ENCODE measurements around the gene CCDC102A.

The CCDC102A gene

DNA sequence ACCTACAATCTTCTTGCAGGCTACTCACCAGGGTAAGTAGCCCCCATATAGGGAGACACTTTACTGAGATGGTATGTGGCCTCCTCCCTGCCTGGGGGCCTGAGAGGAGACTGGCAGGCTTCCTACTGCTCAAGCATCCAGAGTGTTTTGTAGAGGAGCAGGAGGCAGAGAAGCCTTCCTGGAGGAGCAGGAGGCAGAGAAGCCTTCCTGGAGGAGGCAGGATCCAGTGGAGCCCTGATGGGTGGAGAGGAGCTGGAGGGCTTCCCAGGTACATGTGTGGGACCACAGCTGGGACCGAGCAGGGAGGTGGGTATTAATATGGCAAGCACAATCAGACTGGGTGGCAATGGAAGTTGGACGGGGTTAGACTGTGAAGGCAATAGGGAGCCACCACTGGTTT is 4.0 kb upstream of the CCDC102A start:
- no peak overlapping the region for H3K4me3 ChIP-seq (ENCODE audit: low read length)

GRCh38 chr16:57539072-57539796 is 2.9 kb upstream of the CCDC102A start:
- DNase-seq (ENCODE audit: low read depth, low spot score) = no peak

More for the DNA sequence above, 4.0 kb upstream of the CCDC102A start:
- no peak for DNase-seq (ENCODE audit: low read depth, low spot score)

DNA sequence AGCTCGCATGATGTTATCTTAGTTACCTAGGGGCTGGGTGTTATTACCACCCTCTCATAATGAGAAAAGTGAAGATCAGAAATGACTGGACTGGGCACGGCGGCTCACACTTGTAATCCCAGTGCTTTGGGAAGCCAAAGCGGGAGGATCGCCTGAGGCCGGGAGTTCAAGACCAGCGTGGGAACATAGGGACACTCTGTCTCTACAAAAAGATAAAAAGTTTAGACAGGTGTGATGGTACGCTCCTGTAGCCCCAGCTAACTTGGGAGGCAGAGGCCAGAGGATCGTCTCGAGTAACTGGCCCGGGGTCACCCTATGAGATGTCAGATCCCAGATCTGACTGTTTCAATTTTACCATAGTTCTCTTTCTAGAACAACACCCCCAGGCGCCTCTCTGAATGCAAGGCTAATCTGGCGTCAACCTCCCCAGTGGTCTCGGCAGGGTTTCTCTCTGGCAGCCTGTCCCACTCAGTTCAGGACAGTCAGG is 1.9 kb upstream of the CCDC102A start:
- no peak for DNase-seq (ENCODE audit: low read depth, low spot score)
- no peak overlapping the region for H3K4me3 ChIP-seq (ENCODE audit: low read length)

More at GRCh38 chr16:57539072-57539796, 2.9 kb upstream of the CCDC102A start:
- no peak overlapping the region for H3K4me3 ChIP-seq (ENCODE audit: low read length)

GRCh38 chr16:57537581-57538234 is 1.3 kb upstream of the CCDC102A start:
- H3K4me3 ChIP-seq (ENCODE audit: low read length) = no peak overlapping the region
- no peak for DNase-seq (ENCODE audit: low read depth, low spot score)

- peak overlapping the region; percentile 66 for H3K4me3 ChIP-seq (ENCODE audit: low read length)
- DNase-seq (ENCODE audit: low read depth, low spot score) = no peak
These were observed 779 bp upstream of the CCDC102A start for GRCh38 chr16:57537194-57537505.

- peak; percentile 80 for DNase-seq (ENCODE audit: low read depth, low spot score)
- peak overlapping the region; percentile 66 for H3K4me3 ChIP-seq (ENCODE audit: low read length)
These were observed 578 bp downstream of the CCDC102A start for GRCh38 chr16:57535680-57536305.

GRCh38 chr16:57534881-57535658 is 1.3 kb downstream of the CCDC102A start:
- DNase-seq (ENCODE audit: low read depth, low spot score) = no peak

DNA sequence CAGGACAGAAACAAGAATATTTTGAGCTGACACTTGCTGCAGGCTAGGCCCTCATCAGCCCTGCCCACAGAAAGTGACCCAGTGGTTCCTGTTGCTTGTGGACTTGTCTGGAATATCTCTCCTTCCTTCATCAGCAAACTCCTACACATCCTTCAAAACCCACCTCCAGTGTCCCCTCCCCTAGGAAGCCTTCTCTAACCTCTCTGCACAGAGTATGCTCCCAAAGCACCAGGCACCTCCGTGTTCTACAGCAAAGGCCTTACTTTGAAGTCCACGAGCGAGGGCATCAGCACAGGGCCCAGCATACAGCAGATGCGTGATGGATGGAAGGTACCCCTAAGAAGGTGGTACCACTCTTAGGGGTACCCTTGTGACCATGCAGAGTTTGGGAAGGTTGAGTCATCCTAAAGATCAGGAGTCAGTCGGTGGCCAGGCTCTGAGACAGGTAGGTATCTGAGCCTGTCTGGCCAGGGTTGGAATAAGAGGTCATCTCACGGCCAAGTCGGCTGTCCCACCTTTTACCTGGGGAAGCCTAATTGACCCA is 2.0 kb downstream of the CCDC102A start:
- DNase-seq (ENCODE audit: low read depth, low spot score) = no peak
- H3K4me3 ChIP-seq (ENCODE audit: low read length) = no peak overlapping the region

More at GRCh38 chr16:57534881-57535658, 1.3 kb downstream of the CCDC102A start:
- H3K4me3 ChIP-seq (ENCODE audit: low read length) = peak overlapping the region; percentile 63

DNA sequence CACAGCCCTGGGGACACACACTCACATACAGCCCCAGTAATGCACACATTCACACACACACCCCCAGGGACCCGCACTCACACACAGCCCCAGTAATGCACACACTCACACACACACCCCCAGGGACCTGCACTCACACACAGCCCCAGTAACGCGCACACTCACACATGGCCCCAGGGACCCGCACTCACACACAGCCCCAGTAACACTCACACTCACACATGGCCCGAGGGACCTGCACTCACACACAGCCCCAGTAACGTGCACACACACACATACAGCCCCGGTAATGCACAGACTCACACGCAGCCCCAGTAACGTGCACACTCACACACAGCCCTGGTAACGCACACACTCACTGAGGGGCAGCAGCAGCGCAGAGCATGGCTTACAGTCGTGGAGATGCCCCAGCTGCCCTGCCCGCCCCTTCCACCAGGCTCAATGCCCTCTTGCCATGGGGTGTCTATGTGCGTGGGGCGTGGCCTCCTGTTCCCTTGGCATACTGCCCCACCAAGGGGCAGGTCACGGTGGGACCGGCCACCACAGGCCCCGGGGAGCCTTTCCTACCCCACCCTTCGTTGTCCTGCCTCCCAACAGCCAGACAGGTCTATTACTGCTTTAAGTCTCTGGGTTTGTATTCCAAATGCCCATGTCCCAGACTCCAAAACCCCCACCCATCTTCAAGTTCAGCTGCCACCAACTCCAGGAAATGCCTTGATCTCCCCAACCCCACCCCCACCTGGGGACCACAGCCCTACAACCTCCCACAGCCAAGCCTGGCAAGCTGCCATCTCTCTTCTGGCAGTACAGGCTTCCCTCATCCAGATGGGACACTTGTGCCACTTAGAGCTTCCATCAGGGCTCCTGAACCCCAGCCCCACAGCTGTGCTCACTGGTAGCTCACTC is 2.7 kb downstream of the CCDC102A start:
- H3K4me3 ChIP-seq (ENCODE audit: low read length) = no peak overlapping the region; the same call in 1 of the 2 replicates
- peak; percentile 81 for DNase-seq (ENCODE audit: low read depth, low spot score)

- DNase-seq (ENCODE audit: low read depth, low spot score) = no peak
- no peak overlapping the region for H3K4me3 ChIP-seq (ENCODE audit: low read length)
These were observed 4.1 kb downstream of the CCDC102A start for GRCh38 chr16:57532266-57532625.

DNA sequence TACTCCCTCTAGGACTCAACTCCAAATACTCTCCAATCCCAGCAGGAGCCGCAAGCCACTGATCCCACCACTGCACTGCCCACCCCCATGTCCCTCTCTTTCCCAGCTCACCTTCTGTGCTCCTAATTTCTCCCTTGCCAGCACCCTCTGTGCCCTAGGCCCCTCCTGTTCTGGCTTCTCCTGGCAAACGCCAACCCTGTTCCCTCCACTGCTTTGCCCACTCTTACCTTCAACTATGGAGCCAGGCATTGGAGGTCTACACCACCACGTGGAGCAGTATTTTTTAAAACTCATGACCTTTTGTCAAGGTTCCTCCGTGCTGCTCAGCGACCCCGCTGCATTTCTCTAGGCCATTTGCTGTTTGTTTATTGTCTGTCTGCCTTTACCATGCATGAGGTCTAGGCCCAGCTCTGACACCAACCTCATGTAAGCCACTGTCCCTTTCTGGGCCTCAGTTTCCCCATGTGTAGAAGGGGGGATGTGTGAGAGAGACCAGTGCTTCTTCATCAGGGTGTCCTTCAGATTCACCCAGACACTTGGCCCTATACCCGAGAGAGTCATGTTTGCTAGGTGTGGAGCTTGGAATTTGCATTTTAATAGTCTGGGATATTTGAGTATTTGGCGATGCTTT is 4.6 kb downstream of the CCDC102A start:
- H3K4me3 ChIP-seq (ENCODE audit: low read length) = no peak overlapping the region
- no peak for DNase-seq (ENCODE audit: low read depth, low spot score)

DNA sequence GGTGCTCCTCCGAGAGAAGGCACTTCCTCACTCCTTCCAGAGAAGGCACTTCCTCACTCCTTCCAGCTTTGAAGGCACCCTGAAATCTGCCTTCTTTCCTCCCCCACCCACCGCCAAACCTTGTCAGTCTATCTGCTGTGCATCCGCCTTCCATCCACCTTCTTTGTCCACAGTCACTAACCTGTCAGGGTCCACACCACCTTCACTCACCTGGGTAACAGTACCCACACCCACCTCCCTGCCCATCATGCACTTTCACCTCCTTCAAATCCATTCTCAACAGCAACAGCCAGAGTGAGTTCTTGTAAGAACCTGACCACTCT is 5.2 kb downstream of the CCDC102A start:
- no peak for DNase-seq (ENCODE audit: low read depth, low spot score)

DNA sequence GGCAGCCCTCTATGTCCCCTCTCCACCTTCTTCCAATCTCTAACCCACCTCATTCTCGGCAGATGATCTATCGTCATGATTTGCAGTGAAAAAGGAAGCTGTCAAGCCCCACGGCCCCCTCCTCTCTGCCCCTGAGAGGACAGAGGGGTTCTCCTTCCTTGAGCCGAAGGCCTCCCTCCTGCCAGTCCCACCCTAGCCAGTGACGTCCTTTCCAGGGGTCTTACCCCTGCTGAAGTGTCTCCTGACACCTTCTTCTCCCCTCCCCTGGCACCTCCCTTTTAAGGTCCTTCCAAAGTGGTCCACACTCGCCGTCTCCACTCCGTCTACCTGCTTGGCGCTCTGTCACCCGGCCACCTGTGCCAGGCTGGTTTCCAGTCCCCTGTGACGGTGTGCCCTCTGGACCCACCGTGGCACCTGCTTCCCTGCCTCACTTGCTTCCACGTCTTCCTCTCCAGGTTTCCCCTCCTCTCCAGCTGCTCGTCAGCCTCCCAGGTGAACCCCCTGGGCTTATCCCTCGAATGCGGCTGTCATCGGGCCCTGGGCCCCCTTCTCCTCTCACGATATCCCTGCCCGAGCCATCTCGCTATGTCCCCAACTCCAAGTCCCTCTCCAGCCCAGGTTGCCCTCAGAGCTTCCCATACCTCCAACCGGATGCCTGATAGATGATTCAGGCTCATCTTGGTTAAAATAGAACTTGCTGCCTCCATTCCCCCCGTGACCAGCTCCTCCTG is 5.7 kb downstream of the CCDC102A start:
- H3K4me3 ChIP-seq (ENCODE audit: low read length) = no peak overlapping the region
- DNase-seq (ENCODE audit: low read depth, low spot score) = no peak

More for the DNA sequence above, 5.2 kb downstream of the CCDC102A start:
- no peak overlapping the region for H3K4me3 ChIP-seq (ENCODE audit: low read length)

- H3K4me3 ChIP-seq (ENCODE audit: low read length) = no peak overlapping the region
- no peak for DNase-seq (ENCODE audit: low read depth, low spot score)
These were observed 6.3 kb downstream of the CCDC102A start for GRCh38 chr16:57530104-57530521.

GRCh38 chr16:57529391-57530103 is 6.8 kb downstream of the CCDC102A start:
- no peak overlapping the region for H3K4me3 ChIP-seq (ENCODE audit: low read length)
- DNase-seq (ENCODE audit: low read depth, low spot score) = no peak

DNA sequence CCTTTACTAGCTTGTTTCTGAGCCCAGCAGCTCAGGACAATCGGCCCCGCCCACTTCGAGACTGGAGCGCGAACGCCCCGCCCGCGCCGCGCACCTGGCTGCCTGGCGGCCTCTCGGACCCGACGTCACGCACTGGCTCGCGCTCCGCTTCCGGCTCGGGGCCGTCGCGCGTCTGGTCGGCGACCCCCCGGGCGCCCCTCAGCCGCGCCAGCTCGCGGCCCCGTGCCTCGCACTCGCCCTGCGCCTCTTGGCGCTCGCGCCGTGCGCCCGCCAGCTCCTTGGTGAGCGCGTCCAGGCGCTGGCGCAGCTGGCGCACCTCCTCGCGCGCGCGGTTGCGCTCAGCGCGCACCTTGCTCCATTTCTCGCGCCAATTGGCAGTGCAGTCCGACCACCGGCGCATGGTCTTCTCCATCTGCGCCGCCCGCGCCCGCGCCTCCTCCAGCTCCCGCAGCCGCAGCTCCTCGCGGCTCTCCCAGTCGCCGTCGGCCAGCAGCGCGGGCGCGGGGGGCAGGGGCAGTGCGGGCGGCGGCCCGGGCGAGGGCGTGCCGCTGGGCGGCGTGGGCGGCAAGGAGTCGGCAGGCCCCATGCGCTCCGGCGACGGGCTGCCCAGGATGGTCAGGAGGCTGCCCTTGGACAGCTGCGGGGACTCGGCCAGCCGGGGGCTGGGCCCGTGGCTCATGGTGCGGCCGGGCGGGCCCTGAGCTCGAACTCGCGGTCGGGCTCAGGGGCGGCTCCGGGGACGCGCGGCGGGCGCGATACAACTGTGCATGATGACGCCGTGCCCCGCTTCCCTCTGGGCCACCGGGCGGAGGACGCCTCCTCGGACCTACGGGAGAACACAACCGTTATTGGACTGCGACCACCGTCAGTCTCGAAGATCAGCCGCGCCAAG is 7.6 kb downstream of the CCDC102A start:
- no peak for DNase-seq (ENCODE audit: low read depth, low spot score)
- no peak overlapping the region for H3K4me3 ChIP-seq (ENCODE audit: low read length)

Measured in Jurkat, Clone E6-1 (cell line).